SK-N-MC (cell line): ENCODE measurements around the gene NFKB1.

Experiments used
- EZH2 ChIP-seq: fragments of 200-600 bp; sonication (generic); IDR thresholded peaks from one replicate; pipeline ENCODE4 v1.6.1; 2017; ENCODE audit warnings: antibody characterized with exemption
- POLR2AphosphoS5 ChIP-seq: IDR thresholded peaks from 2 replicates; pipeline ENCODE4 v1.6.1; 2012; ENCODE audit warnings: mild to moderate bottlenecking, low read depth, low read length, borderline replicate concordance

GRCh38 chr4:102518703-102519131 lies 17.6 kb downstream of the NFKB1 start:
- no peak for TF ChIP-seq POLR2AphosphoS5
- no peak for TF ChIP-seq EZH2
